Measurements from ENCODE around the gene MRPL34.
A peak's percentile ranks its signal among the peaks of the same experiment; 100 is the strongest.

DNA sequence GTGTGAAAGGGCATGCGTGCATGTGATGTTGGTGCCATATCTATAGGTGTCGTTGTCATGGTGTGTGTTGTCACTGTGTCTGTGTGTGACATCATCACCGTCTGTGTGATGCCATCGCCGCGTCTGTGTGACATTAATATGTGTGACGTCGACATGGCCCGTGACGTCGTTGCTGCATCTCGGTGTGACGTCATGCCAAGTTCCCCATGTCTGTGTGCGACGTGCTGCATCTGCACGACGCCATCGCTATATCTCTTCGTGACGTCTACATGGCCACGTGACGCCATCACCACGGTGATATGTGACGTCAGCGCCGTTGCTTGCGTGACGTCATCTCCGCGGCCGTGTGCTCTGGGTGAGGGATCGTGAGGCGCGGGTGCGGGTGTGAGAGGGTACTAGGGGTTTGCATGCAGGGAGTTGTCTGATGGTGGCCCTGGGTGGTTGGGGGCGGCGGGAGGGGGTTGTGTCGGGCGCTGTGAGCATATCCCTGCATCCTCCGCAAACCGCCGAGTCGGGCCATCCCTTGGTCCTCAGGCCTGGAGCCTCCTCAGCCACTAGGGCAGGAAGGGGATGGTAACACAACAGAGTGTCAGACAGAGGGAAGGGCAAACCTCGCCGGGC is 46.3 kb downstream of the MRPL34 start:
- TF ChIP-seq, protein P1, sequence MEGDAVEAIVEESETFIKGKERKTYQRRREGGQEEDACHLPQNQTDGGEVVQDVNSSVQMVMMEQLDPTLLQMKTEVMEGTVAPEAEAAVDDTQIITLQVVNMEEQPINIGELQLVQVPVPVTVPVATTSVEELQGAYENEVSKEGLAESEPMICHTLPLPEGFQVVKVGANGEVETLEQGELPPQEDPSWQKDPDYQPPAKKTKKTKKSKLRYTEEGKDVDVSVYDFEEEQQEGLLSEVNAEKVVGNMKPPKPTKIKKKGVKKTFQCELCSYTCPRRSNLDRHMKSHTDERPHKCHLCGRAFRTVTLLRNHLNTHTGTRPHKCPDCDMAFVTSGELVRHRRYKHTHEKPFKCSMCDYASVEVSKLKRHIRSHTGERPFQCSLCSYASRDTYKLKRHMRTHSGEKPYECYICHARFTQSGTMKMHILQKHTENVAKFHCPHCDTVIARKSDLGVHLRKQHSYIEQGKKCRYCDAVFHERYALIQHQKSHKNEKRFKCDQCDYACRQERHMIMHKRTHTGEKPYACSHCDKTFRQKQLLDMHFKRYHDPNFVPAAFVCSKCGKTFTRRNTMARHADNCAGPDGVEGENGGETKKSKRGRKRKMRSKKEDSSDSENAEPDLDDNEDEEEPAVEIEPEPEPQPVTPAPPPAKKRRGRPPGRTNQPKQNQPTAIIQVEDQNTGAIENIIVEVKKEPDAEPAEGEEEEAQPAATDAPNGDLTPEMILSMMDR (IDR thresholded peaks at IDR 0.05 in 2 of 3, conservative IDR thresholded peaks at IDR 0.05 in 1 of 3; ENCODE audit: insufficient read depth in 2 of 3, low read depth in 1 of 3, low read length in 3 of 3) = no peak
- no peak for TF ChIP-seq JUN (IDR thresholded peaks at IDR 0.05; ENCODE audit: borderline replicate concordance, low read depth, low read length)
- peak; percentile 95 for TF ChIP-seq JUN (CRISPR knock-in tag; IDR thresholded peaks at IDR 0.05; ENCODE audit: borderline replicate concordance)

Data from K562 (cell line).